ENCODE data around the gene SMG6. TPM values are rescaled to one million over a fixed set of nuclear protein-coding genes. Genes with fewer than 3 reads are reported as not detected.
A peak's percentile ranks its signal among the peaks of the same experiment; 100 is the strongest.

SMG6 gene
- total RNA-seq, 1 experiment from 2014 or later = 33.8 TPM

DNA sequence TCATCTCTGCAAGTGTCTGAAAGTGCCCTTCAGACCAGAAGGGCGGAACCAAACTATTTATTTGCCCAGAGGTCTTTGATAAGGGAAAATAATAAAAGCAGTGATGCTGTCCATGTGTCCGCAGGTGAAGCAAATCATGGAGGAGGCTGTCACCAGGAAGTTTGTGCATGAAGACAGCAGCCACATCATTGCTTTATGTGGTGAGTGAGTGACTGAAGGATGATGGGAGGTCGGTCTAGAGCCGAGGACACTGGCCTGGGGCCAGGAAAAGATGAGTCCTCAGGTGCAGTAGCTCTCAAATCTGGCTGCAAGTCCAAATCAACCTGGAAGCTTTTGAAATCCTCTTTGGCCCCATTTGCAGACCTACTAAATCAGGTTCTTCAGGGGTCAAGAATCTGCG is 39.8 kb upstream of the SMG6 start:
- peaks cover 29% of the 10 kb centered on the region for H3K36me3 Mint-ChIP-seq (ENCODE audit: insufficient read depth, unreplicated experiment)

GRCh38 chr17:2338315-2338657 is 34.7 kb upstream of the SMG6 start:
- Mint-ChIP-seq H3K4me1 (ENCODE audit: low read depth, unreplicated experiment) (peaks cover 6% of the 10 kb centered on the region), H3K36me3 (ENCODE audit: insufficient read depth, unreplicated experiment) (peaks cover 11% of the 10 kb centered on the region), H3K27me3 (ENCODE audit: insufficient read depth, unreplicated experiment) (no peaks in the 10 kb centered on the region), H3K9me3 (ENCODE audit: unreplicated experiment) (no peaks in the 10 kb centered on the region), H3K4me3 (ENCODE audit: unreplicated experiment) (peak overlapping the region; percentile 99), H3K27ac (ENCODE audit: unreplicated experiment) (peak overlapping the region; percentile 11)
- H3K9me3 ChIP-seq = no peaks in the 10 kb centered on the region
- no peak for DNase-seq
- no TSS peak for BruUV-seq (replicated peaks)
- H3K27me3 ChIP-seq (replicated peaks; ENCODE audit: control insufficient read depth, insufficient read depth, low read length) = no peaks in the 10 kb centered on the region
- TF ChIP-seq CTCF (IDR thresholded peaks at IDR 0.05; ENCODE audit: insufficient read depth in 1 of 2, low read depth in 1 of 2, low read length in 1 of 2, severe bottlenecking in 1 of 2, unreplicated experiment in 1 of 2) = no peak
- POLR2A ChIA-PET = interaction anchor here (0.7 to 3.2 kb wide), 4 partner anchors 10 to 61 kb away, joined by 3 to 17 read pairs (median 10); partner anchors contain the start of genes SMG6 and SRR
- CTCF ChIA-PET = interaction anchor here (0.8 to 3.5 kb wide), 4 partner anchors 8 to 35 kb away, joined by 3 to 60 read pairs (median 12); partner anchors contain the start of genes SMG6 and SRR
- peak overlapping the region; percentile 72 for H3K4me3 ChIP-seq (ENCODE audit: low read depth, low read length)
- H3K4me1 ChIP-seq = peaks cover 13% of the 10 kb centered on the region; the same call in 1 of the 2 replicates
- peaks cover 4% of the 10 kb centered on the region for H3K36me3 ChIP-seq (ENCODE audit: control insufficient read depth, insufficient read depth, low read length)
- intact Hi-C loops (cut with micrococcal nuclease; ENCODE audit: unreplicated experiment) = loop anchor here (1.0 kb wide), 1 partner anchor 9 kb away; no protein-coding TSS in a partner anchor

More for the DNA sequence above, 39.8 kb upstream of the SMG6 start:
- Mint-ChIP-seq H3K4me1 (ENCODE audit: low read depth, unreplicated experiment) (peaks cover 18% of the 10 kb centered on the region), H3K4me3 (ENCODE audit: unreplicated experiment) (no peak overlapping the region), H3K27ac (ENCODE audit: unreplicated experiment) (no peak overlapping the region), H3K9me3 (ENCODE audit: unreplicated experiment) (no peaks in the 10 kb centered on the region), H3K27me3 (ENCODE audit: insufficient read depth, unreplicated experiment) (no peaks in the 10 kb centered on the region)
- Histone ChIP-seq H3K9me3 (no peaks in the 10 kb centered on the region), H3K4me1 (peaks cover 27% of the 10 kb centered on the region), H3K4me3 (ENCODE audit: low read depth, low read length) (no peak overlapping the region), H3K36me3 (ENCODE audit: control insufficient read depth, insufficient read depth, low read length) (peaks cover 1% of the 10 kb centered on the region; the same call in 1 of the 2 replicates), H3K27me3 (replicated peaks; ENCODE audit: control insufficient read depth, insufficient read depth, low read length) (no peaks in the 10 kb centered on the region)
- no TSS peak for BruUV-seq (replicated peaks)
- intact Hi-C loops (cut with micrococcal nuclease; ENCODE audit: unreplicated experiment) = no loop called here
- CTCF ChIA-PET = no interaction called here
- TF ChIP-seq CTCF (IDR thresholded peaks at IDR 0.05; ENCODE audit: insufficient read depth in 1 of 2, low read depth in 1 of 2, low read length in 1 of 2, severe bottlenecking in 1 of 2, unreplicated experiment in 1 of 2) = no peak
- DNase-seq = no peak
- POLR2A ChIA-PET = no interaction called here

- Mint-ChIP-seq H3K27ac (ENCODE audit: unreplicated experiment) (peak overlapping the region; percentile 95), H3K4me3 (ENCODE audit: unreplicated experiment) (peak overlapping the region; percentile 99), H3K27me3 (ENCODE audit: insufficient read depth, unreplicated experiment) (no peaks in the 10 kb centered on the region), H3K9me3 (ENCODE audit: unreplicated experiment) (no peaks in the 10 kb centered on the region), H3K36me3 (ENCODE audit: insufficient read depth, unreplicated experiment) (peaks cover 8% of the 10 kb centered on the region), H3K4me1 (ENCODE audit: low read depth, unreplicated experiment) (peaks cover 6% of the 10 kb centered on the region)
- Histone ChIP-seq H3K9me3 (no peaks in the 10 kb centered on the region), H3K27me3 (replicated peaks; ENCODE audit: control insufficient read depth, insufficient read depth, low read length) (no peaks in the 10 kb centered on the region), H3K36me3 (ENCODE audit: control insufficient read depth, insufficient read depth, low read length) (peaks cover 3% of the 10 kb centered on the region), H3K4me1 (peaks cover 13% of the 10 kb centered on the region; the same call in 1 of the 2 replicates), H3K4me3 (ENCODE audit: low read depth, low read length) (peak overlapping the region; percentile 72)
- ChIA-PET POLR2A (interaction anchor here (0.7 to 3.2 kb wide), 5 partner anchors 10 to 621 kb away, joined by 3 to 17 read pairs (median 7); partner anchors contain the start of genes SMG6 and SRR), CTCF (interaction anchor here (0.8 to 3.5 kb wide), 5 partner anchors 9 to 93 kb away, joined by 3 to 60 read pairs (median 5); partner anchors contain the start of genes SMG6 and SRR)
- BruUV-seq (replicated peaks) = no TSS peak
- intact Hi-C loops (cut with micrococcal nuclease; ENCODE audit: unreplicated experiment) = loop anchor here (1.0 kb wide), 1 partner anchor 10 kb away; no protein-coding TSS in a partner anchor
- peak; percentile 64 to 80 for DNase-seq
- TF ChIP-seq CTCF (IDR thresholded peaks at IDR 0.05; ENCODE audit: insufficient read depth in 1 of 2, low read depth in 1 of 2, low read length in 1 of 2, severe bottlenecking in 1 of 2, unreplicated experiment in 1 of 2) = no peak
Observed at GRCh38 chr17:2337544-2338314, 34.1 kb upstream of the SMG6 start.
